Vagina (tissue), 2 donors: ENCODE measurements around the gene PLEKHG3. TPM values are rescaled to one million over a fixed set of nuclear protein-coding genes. Genes with fewer than 3 reads are reported as not detected.

ENCODE experiments used
- DNase-seq, 2 donors: peaks; one replicate each; pipeline ENCODE4 v3.0.0-alpha.2; 2017; ENCODE audit errors: extremely low spot score in 2 of 2
- H3K27ac ChIP-seq: fragments of 200-600 bp; sonication (generic); one replicate; pipeline ENCODE4 v1.5.1; 2019
- H3K27me3 ChIP-seq: fragments of 200-600 bp; sonication (generic); one replicate; pipeline ENCODE4 v1.5.1; 2019
- H3K36me3 ChIP-seq, 2 donors: fragments of 200-600 bp; sonication (generic); one replicate each; pipeline ENCODE4 v1.5.1; 2017 to 2019
- H3K4me1 ChIP-seq: fragments of 200-600 bp; sonication (generic); one replicate; pipeline ENCODE4 v1.5.1; 2019
- H3K4me3 ChIP-seq, 2 donors: fragments of 200-600 bp; sonication (generic); 1 replicate in 1 of 2; 2 replicates in 1 of 2; pipeline ENCODE4 v1.5.1; 2016 to 2019
- H3K9me3 ChIP-seq: fragments of 200-600 bp; sonication (generic); one replicate; pipeline ENCODE4 v1.5.1; 2019
- CTCF ChIP-seq, 3 experiments: fragments of 450-650 bp in 2 of 3; fragments of 200-600 bp in 1 of 3; sonication (generic) in 1 of 3; IDR thresholded peaks; one replicate each; pipeline ENCODE4 v1.5.1; 2017 to 2019; ENCODE audit warnings: antibody characterized with exemption in 3 of 3, mild to moderate bottlenecking in 2 of 3, moderate library complexity in 2 of 3
- POLR2A ChIP-seq, 2 donors: fragments of 450-650 bp; IDR thresholded peaks; one replicate each; pipeline ENCODE4 v1.6.1; 2017; ENCODE audit warnings: antibody characterized with exemption in 2 of 2, mild to moderate bottlenecking in 2 of 2, moderate library complexity in 2 of 2
- POLR2AphosphoS5 ChIP-seq, 2 donors: sonication (generic); formaldehyde crosslinking; IDR thresholded peaks; one replicate each; pipeline ENCODE4 v1.9.0; 2017; ENCODE audit warnings: antibody characterized with exemption in 2 of 2, mild to moderate bottlenecking in 2 of 2, low read depth in 1 of 2; ENCODE audit not compliant: insufficient read depth in 1 of 2
- intact Hi-C: fragments of 100-400 bp; cut with DNase I; formaldehyde crosslinking; loops from one replicate; pipeline ENCODE4 v1.15.1; 2023
- total RNA-seq: library from RNA; depleted of rRNA; stranded (reverse); fragments of >200 nt; gene quantifications from one replicate; pipeline ENCODE4 v1.2.3, GENCODE V29; 2016

The PLEKHG3 gene
- total RNA-seq, 1 donor from 2014 or later: 50.1 TPM

GRCh38 chr14:64715628-64716412 lies 11.6 kb downstream of the PLEKHG3 start:
- Histone ChIP-seq H3K27ac (peak overlapping the region; percentile 83), H3K4me1 (peaks cover 72% of the 10 kb centered on the region), H3K4me3 (peak overlapping the region; percentile 36 to 46), H3K9me3 (no peaks in the 10 kb centered on the region), H3K27me3 (no peaks in the 10 kb centered on the region), H3K36me3 (no peaks in the 10 kb centered on the region)
- intact Hi-C loops: no loop called here
- DNase-seq: no peak
- no peak for TF ChIP-seq CTCF (IDR thresholded peaks at IDR 0.05)
- TF ChIP-seq POLR2A (IDR thresholded peaks at IDR 0.05): no peak
- TF ChIP-seq POLR2AphosphoS5 (IDR thresholded peaks at IDR 0.05; ENCODE audit: insufficient read depth in 1 of 2, low read depth in 1 of 2): no peak

- no peak for DNase-seq
- no peaks in the 10 kb centered on the region for H3K9me3 ChIP-seq
- TF ChIP-seq POLR2A (IDR thresholded peaks at IDR 0.05): no peak
- no peak for TF ChIP-seq CTCF (IDR thresholded peaks at IDR 0.05)
- TF ChIP-seq POLR2AphosphoS5 (IDR thresholded peaks at IDR 0.05; ENCODE audit: insufficient read depth in 1 of 2, low read depth in 1 of 2): peak in 1 of 2 donors; percentile 40
- no peaks in the 10 kb centered on the region for H3K27me3 ChIP-seq
- H3K4me1 ChIP-seq: peaks cover 83% of the 10 kb centered on the region
- no peaks in the 10 kb centered on the region for H3K36me3 ChIP-seq
- intact Hi-C loops: no loop called here
- no peak overlapping the region for H3K4me3 ChIP-seq
- peak overlapping the region; percentile 83 for H3K27ac ChIP-seq
Observed at GRCh38 chr14:64717870-64718269, 13.6 kb downstream of the PLEKHG3 start.

GRCh38 chr14:64718762-64719161 lies 14.5 kb downstream of the PLEKHG3 start:
- intact Hi-C loops: no loop called here
- Histone ChIP-seq H3K27ac (peak overlapping the region; percentile 83), H3K4me3 (no peak overlapping the region), H3K36me3 (no peaks in the 10 kb centered on the region), H3K9me3 (no peaks in the 10 kb centered on the region), H3K27me3 (no peaks in the 10 kb centered on the region), H3K4me1 (peaks cover 90% of the 10 kb centered on the region)
- TF ChIP-seq POLR2AphosphoS5 (IDR thresholded peaks at IDR 0.05; ENCODE audit: insufficient read depth in 1 of 2, low read depth in 1 of 2) (no peak), CTCF (IDR thresholded peaks at IDR 0.05) (no peak), POLR2A (IDR thresholded peaks at IDR 0.05) (no peak)
- DNase-seq: no peak

GRCh38 chr14:64719601-64720000 lies 15.4 kb downstream of the PLEKHG3 start:
- no peak for TF ChIP-seq CTCF (IDR thresholded peaks at IDR 0.05)
- TF ChIP-seq POLR2A (IDR thresholded peaks at IDR 0.05): no peak
- TF ChIP-seq POLR2AphosphoS5 (IDR thresholded peaks at IDR 0.05; ENCODE audit: insufficient read depth in 1 of 2, low read depth in 1 of 2): no peak
- H3K36me3 ChIP-seq: no peaks in the 10 kb centered on the region
- no peak overlapping the region for H3K4me3 ChIP-seq
- no peak for DNase-seq
- intact Hi-C loops: no loop called here
- peaks cover 97% of the 10 kb centered on the region for H3K4me1 ChIP-seq
- H3K9me3 ChIP-seq: no peaks in the 10 kb centered on the region
- no peaks in the 10 kb centered on the region for H3K27me3 ChIP-seq
- peak overlapping the region; percentile 83 for H3K27ac ChIP-seq

GRCh38 chr14:64720131-64720576 lies 15.9 kb downstream of the PLEKHG3 start:
- H3K36me3 ChIP-seq: no peaks in the 10 kb centered on the region
- no peaks in the 10 kb centered on the region for H3K27me3 ChIP-seq
- H3K27ac ChIP-seq: peak overlapping the region; percentile 83
- no peaks in the 10 kb centered on the region for H3K9me3 ChIP-seq
- intact Hi-C loops: no loop called here
- H3K4me3 ChIP-seq: no peak overlapping the region
- TF ChIP-seq POLR2AphosphoS5 (IDR thresholded peaks at IDR 0.05; ENCODE audit: insufficient read depth in 1 of 2, low read depth in 1 of 2) (peak in 1 of 2 donors; percentile 35), CTCF (IDR thresholded peaks at IDR 0.05) (no peak)
- DNase-seq: no peak
- H3K4me1 ChIP-seq: peaks cover 97% of the 10 kb centered on the region
